Fibroblast of the aortic adventitia (primary cell): Measurements from ENCODE around the gene PLEKHG4B. TPM values are rescaled to one million over a fixed set of nuclear protein-coding genes. Genes with fewer than 3 reads are reported as not detected.

Experiments used
- DNase-seq: peaks from one replicate; pipeline ENCODE4 v3.0.0-alpha.2; 2010; ENCODE audit warnings: low read depth
- H3K4me3 ChIP-seq: 2 replicates; pipeline ENCODE4 v1.5.1; 2011; ENCODE audit warnings: low read depth, mild to moderate bottlenecking, control low read depth, low read length, moderate library complexity
- total RNA-seq: library from RNA; depleted of rRNA; stranded (reverse); fragments of >200 nt; gene quantifications from 2 replicates; pipeline ENCODE4 v1.2.3, GENCODE V29; 2012; ENCODE audit warnings: low replicate concordance
- TF ChIP-seq, protein P1 (sequence below): IDR thresholded peaks from 2 replicates; pipeline ENCODE4 v1.5.1; 2011; ENCODE audit warnings: mild to moderate bottlenecking, low read length, control low read depth, inconsistent platforms; ENCODE audit not compliant: insufficient read depth

Gene PLEKHG4B
- total RNA-seq, 1 donor: not detected

DNA sequence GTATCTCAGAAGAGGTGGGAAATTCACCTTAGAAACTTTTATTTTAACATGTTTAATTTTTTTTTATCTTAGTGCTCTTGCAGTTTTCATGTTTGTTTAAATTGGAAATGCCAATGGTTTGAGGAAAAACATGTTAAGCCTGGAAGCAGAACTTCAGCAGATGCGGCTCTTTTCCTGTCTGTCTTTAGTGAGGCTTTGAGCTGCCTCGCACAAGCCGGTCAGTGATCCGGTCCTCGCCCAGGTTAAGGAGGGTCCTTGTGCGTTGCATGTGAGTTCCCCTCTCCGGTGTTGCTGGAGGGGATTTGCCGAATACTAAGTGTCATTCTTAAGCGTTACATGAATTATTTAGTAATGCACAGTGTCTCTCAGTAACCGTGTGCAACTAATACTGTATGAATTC is 9.4 kb upstream of the PLEKHG4B start:
- TF ChIP-seq, protein P1, sequence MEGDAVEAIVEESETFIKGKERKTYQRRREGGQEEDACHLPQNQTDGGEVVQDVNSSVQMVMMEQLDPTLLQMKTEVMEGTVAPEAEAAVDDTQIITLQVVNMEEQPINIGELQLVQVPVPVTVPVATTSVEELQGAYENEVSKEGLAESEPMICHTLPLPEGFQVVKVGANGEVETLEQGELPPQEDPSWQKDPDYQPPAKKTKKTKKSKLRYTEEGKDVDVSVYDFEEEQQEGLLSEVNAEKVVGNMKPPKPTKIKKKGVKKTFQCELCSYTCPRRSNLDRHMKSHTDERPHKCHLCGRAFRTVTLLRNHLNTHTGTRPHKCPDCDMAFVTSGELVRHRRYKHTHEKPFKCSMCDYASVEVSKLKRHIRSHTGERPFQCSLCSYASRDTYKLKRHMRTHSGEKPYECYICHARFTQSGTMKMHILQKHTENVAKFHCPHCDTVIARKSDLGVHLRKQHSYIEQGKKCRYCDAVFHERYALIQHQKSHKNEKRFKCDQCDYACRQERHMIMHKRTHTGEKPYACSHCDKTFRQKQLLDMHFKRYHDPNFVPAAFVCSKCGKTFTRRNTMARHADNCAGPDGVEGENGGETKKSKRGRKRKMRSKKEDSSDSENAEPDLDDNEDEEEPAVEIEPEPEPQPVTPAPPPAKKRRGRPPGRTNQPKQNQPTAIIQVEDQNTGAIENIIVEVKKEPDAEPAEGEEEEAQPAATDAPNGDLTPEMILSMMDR: no peak
- no peak for DNase-seq
- no peak overlapping the region for H3K4me3 ChIP-seq

DNA sequence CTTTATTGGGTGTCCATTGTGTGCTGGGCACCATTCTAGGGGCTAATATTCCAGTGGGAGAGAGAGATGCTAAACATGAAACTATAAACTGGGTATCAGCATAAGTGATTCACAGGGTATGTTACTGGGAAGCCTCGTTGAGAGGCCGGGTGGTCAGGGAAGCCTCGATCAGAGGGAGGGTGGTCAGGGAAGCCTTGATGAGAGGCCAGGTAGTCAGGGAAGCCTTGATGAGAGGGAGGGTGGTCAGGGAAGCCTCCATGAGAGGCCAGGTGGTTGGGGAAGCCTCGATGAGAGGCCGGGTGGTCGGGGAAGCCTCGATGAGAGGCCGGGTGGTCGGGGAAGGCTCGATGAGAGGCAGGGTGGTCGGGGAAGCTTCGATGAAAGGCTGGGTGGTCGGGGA is 8.9 kb upstream of the PLEKHG4B start:
- DNase-seq: no peak
- no peak overlapping the region for H3K4me3 ChIP-seq
- TF ChIP-seq, protein P1: no peak

DNA sequence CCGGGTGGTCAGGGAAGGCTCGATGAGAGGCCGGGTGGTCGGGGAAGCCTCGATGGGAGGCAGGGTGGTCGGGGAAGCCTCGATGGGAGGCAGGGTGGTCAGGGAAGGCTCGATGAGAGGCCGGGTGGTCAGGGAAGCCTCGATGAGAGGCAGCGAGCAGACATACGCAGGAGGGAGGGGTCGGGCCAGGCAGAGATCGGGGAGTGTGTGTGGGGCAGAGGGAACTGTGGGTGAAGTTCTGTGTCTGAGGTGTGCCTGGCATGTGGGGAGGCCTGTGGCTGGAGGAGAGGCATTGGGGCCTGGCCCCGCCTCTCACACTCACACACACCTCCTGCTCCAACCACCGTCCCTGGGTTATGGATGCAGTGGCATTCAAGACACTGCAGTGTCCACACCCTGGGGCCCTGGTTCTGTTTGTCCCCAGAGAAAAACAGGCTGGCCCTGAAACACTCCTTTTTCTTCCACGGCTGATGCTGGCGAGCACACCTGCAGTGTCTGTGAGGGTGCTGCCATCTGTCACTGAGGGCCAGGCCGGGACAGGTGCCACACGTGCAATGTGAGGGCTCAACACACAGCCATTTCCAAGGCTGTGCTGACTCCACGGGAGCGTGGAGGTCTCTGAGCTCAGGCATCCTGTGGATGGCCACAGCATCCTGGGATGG is 6.5 kb upstream of the PLEKHG4B start:
- DNase-seq: no peak
- TF ChIP-seq, protein P1: no peak

DNA sequence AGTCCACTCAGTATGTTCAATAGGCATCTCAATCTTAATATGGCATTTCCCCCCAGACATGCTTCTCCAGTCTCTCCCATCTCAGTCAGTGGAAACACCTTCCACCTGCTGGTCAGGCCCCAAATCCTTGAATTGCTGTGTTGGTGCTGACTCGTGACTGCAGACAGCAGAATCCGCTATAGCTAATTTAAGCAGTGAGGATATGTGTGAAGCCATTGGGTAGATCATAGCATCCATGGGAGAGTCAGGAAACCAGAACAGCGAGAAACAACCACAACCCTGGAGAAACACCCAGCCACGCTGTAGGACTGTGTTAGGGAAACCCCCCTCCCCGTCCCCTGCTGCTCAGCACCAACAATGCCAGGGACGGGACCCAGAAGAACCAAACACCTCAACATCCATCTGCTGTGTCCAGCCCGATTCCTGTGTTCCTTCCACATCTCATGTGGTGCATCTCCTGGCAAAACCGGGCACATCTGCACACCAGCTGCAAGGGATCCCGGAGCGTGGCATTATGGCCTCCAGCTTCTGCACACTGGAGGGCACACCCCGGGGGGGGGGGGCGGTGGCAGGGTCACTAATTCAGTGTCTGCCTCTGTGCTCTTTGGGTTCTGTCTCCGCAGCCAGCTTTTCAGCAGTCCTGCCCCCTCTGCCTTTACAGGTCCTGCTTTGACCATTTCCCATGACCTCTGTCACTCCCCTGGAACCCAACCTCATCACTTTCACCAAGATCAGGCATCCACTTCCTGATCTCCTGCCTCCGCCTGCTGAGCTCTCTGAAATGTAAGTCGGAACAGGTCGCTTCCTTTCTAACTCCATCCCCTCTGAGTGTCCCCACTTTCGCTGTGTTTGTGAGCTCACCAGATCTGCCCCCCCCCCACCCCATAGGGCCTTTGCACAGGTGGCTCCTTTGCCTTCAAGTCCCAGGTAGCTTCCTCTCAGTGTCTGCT is 2.4 kb upstream of the PLEKHG4B start:
- no peak overlapping the region for H3K4me3 ChIP-seq
- TF ChIP-seq, protein P1: no peak
- DNase-seq: no peak

More for the DNA sequence above, 6.5 kb upstream of the PLEKHG4B start:
- no peak overlapping the region for H3K4me3 ChIP-seq

DNA sequence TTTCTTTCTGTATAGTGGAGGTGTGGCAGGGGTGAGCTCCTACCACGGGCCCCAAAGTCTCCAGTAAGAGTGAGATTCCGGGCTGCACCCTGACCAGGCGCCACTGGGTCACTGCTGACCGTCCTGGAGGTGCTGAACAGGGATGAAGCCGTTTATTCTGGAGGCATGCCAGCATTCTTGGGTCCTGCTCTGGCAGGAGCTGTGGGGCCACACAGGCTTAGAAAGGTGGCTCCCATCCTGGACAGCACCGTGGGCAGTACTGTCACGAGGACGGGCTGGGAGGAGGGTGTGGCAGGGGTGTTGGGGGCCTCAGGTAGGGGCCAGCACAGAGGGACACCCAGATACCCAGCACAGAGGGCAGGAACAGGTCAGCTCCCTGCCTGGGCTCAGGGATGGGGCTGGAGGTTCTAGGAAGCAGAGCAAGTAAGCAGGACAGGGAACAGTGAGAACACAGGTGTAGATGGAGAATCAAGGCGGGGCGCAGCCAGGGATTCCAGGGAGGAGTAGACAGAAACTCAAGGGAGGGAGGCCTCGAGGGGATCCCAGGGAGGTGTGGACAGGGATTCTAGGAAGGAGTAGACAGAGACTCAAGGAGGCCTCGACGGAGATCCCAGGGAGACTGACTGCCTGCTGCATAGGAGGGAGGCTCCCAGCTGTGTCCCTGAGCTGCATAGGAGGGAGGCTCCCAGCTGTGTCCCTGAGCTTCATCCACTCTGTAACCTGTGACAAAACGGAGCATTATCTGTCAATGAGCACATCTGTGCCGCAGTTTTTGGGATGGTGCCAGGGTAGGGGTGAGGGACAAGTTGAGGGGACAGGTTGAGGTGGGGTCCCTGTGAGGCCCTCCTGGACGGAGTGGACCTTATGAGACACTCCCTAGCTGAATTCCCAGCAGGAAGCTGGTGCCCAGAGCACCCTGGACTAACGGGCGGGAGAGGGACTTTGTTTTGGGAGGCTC is 1.1 kb upstream of the PLEKHG4B start:
- TF ChIP-seq, protein P1: no peak
- DNase-seq: no peak
- no peak overlapping the region for H3K4me3 ChIP-seq
